Heart right ventricle (tissue), 16 donors: Measurements from ENCODE around the gene GTF2A2. TPM values are rescaled to one million over a fixed set of nuclear protein-coding genes. Genes with fewer than 3 reads are reported as not detected.

ENCODE experiments used
- ATAC-seq, 8 donors: fragments of 200-7000 bp; cut with Tn5 transposase; one replicate each; pipeline ENCODE4 v1.9.1; 2020; ENCODE audit warnings: mild to moderate bottlenecking in 8 of 8, moderate library complexity in 8 of 8, moderate number of reproducible peaks in 1 of 8
- DNase-seq, 2 donors: peaks; one replicate each; pipeline ENCODE4 v3.0.0-alpha.2; 2020
- H3K27ac ChIP-seq, 10 donors: fragments of 200-600 bp; sonication (generic) in 2 of 10; one replicate each; pipeline versions ENCODE4 v1.5.0 to v1.8.0; 2020 to 2022; ENCODE audit warnings: mild to moderate bottlenecking in 3 of 10
- H3K27me3 ChIP-seq, 7 donors: fragments of 200-600 bp; one replicate each; pipeline ENCODE4 v1.8.0; 2021 to 2022; ENCODE audit warnings: mild to moderate bottlenecking in 2 of 7
- H3K36me3 ChIP-seq, 9 donors: fragments of 200-600 bp; sonication (generic) in 1 of 9; one replicate each; pipeline versions ENCODE4 v1.5.0 to v1.8.0; 2020 to 2022; ENCODE audit warnings: mild to moderate bottlenecking in 2 of 9
- H3K4me1 ChIP-seq, 9 donors: fragments of 200-600 bp; sonication (generic) in 1 of 9; one replicate each; pipeline versions ENCODE4 v1.5.0 to v1.8.0; 2020 to 2022; ENCODE audit warnings: mild to moderate bottlenecking in 4 of 9
- H3K4me3 ChIP-seq, 10 donors: fragments of 200-600 bp; sonication (generic) in 2 of 10; one replicate each; pipeline versions ENCODE4 v1.5.0 to v1.8.0; 2020 to 2022; ENCODE audit warnings: mild to moderate bottlenecking in 7 of 10, moderate library complexity in 2 of 10
- H3K9me3 ChIP-seq, 11 donors: fragments of 200-600 bp in 10 of 11; sonication (generic) in 2 of 11; one replicate each; pipeline versions ENCODE4 v1.5.0 to v1.8.0; 2013 to 2022; ENCODE audit warnings: mild to moderate bottlenecking in 2 of 11, control low read depth in 1 of 11, moderate library complexity in 1 of 11
- CTCF ChIP-seq, 9 donors: fragments of 200-600 bp; sonication (generic) in 2 of 9; IDR thresholded peaks; one replicate each; pipeline versions ENCODE4 v1.5.0 to v1.8.0; 2021 to 2022; ENCODE audit warnings: antibody characterized with exemption in 9 of 9, mild to moderate bottlenecking in 5 of 9, moderate library complexity in 1 of 9
- WGBS, 2 donors: extraction: QIAGEN DNeasy Blood & Tissue Kit; methylation state at CpG; one replicate each; pipeline ENCODE4 v1.1.7; 2013; ENCODE audit warnings: inconsistent platforms in 1 of 2; 5-methylcytosine and 5-hydroxymethylcytosine counted together
- intact Hi-C, 10 donors: fragments of 100-400 bp; cut with DNase I; formaldehyde crosslinking; loops; one replicate each; pipeline versions ENCODE4 v1.11.1 to v1.14.2; 2022
- polyA plus RNA-seq, 2 donors: library from polyadenylated mRNA; stranded (reverse); fragments of 200-250 nt; gene quantifications; one replicate each; pipeline ENCODE4 v1.2.3, GENCODE V29; 2013
- total RNA-seq, 10 donors: library from RNA; stranded (reverse); fragmentation: NEBNext Ultra II Directional in 3 of 10; extraction: Animal tissue kit (Norgen Biotek cat#: 25700) in 3 of 10; gene quantifications; one replicate each; pipeline versions ENCODE4 v1.2.1 to v1.2.4, GENCODE V29; 2021 to 2023
- donor health status: Arrhythmogenic right ventricular cardiomyopathy.
- donor health status: ischemic (EF 13 %, LVEDD 7.1; RV severe dilation, severe dysfunction).
- donor health status: healthy with polysubstance abuse.
- donor health status: DM: no; HTN: yes; CAD: no.
- donor health status: DM: no; HTN: no; CAD: no.
- donor health status: ischemic (EF 25% LVEDD 6.9; RV normal size, moderate dysfunction).
- donor health status: ischemic (EF 25% LVEDD 5.7; RV mildly dilated, moderate dysfunction).
- donor health status: healthy.
- donor health status: DM: yes; HTN: yes; CAD: no.
- donor health status: Ischemic cardiomyopathy.
- donor health status: ischemic (EF 35%, LVEDD 5.7; RV mildly dilated, moderate dysfunction).
- donor health status: nonischemic (EF 11% LVEDD 7.7; RV severe dilation, severe dysfunction).
- donor health status: DM: yes; HTN: yes; CAD: no.
- donor health status: PGD.
- donor health status: ischemic (EF 29% LVEDD 5.4; RV normal size, mild dysfunction).
- donor health status: nonischemic (EF 23%, LVEDD 6.1; RV moderate dilation, normal function).

The GTF2A2 gene
- total and polyA plus RNA-seq, 12 donors = 56.9 to 150 (median 126) TPM

- peak overlapping the region; percentile 95 to 99 (median 98) for H3K27ac ChIP-seq
- peaks cover 0 to 61% (median 38%) of the 10 kb centered on the region in 9 donors for H3K4me1 ChIP-seq
- no peaks in the 10 kb centered on the region for H3K9me3 ChIP-seq
- WGBS, 2 donors = 0 to 1% methylated on average over 15 of the region's 15 CpGs
- no peaks in the 10 kb centered on the region for H3K27me3 ChIP-seq
- ATAC-seq = no peak
- TF ChIP-seq CTCF (IDR thresholded peaks at IDR 0.05) = no peak
- H3K36me3 ChIP-seq = peaks cover 0 to 17% (median 0%) of the 10 kb centered on the region in 9 donors
- H3K4me3 ChIP-seq = peak overlapping the region; percentile 72 to 99 (median 90)
- peak in 1 of 2 donors; percentile 14 for DNase-seq
- intact Hi-C loops = loop anchor here in 1 of 10 donors (2.0 to 10.0 kb wide), 2 partner anchors 32 to 756 kb away; partner anchors contain the start of gene GTF2A2
Observed at GRCh38 chr15:59688423-59688781, 31.1 kb upstream of the GTF2A2 start.

- Histone ChIP-seq H3K9me3 (no peaks in the 10 kb centered on the region), H3K27me3 (no peaks in the 10 kb centered on the region), H3K4me1 (peaks cover 0 to 61% (median 38%) of the 10 kb centered on the region in 9 donors), H3K27ac (peak overlapping the region in 9 of 10 donors; percentile 95 to 99 (median 99)), H3K36me3 (peaks cover 0 to 23% (median 0%) of the 10 kb centered on the region in 9 donors), H3K4me3 (peak overlapping the region; percentile 72 to 99 (median 90))
- intact Hi-C loops = loop anchor here in 1 of 10 donors (2.0 to 10.0 kb wide), 2 partner anchors 31 to 757 kb away; partner anchors contain the start of gene GTF2A2
- 13 to 14% methylated on average over 5 of the region's 5 CpGs for WGBS, 2 donors
- no peak for TF ChIP-seq CTCF (IDR thresholded peaks at IDR 0.05)
- DNase-seq = no peak
- no peak for ATAC-seq
Observed at GRCh38 chr15:59687836-59688235, 30.5 kb upstream of the GTF2A2 start.

- H3K4me1 ChIP-seq = peaks cover 0 to 61% (median 38%) of the 10 kb centered on the region in 9 donors
- no peaks in the 10 kb centered on the region for H3K9me3 ChIP-seq
- H3K36me3 ChIP-seq = peaks cover 0 to 37% (median 7%) of the 10 kb centered on the region in 9 donors
- ATAC-seq (no peak), DNase-seq (no peak)
- peak overlapping the region in 5 of 10 donors; percentile 4 to 99 (median 15) for H3K27ac ChIP-seq
- H3K27me3 ChIP-seq = no peaks in the 10 kb centered on the region
- peak overlapping the region in 1 of 10 donors; percentile 95 for H3K4me3 ChIP-seq
- 77 to 81% methylated on average over 7 of the region's 7 CpGs for WGBS, 2 donors
- TF ChIP-seq CTCF (IDR thresholded peaks at IDR 0.05) = no peak
- intact Hi-C loops = loop anchor here in 1 of 10 donors (10.0 kb wide), 1 partner anchor 758 kb away; no protein-coding TSS in a partner anchor
Observed at GRCh38 chr15:59686389-59686788, 29.1 kb upstream of the GTF2A2 start.

- Histone ChIP-seq H3K4me3 (peak overlapping the region in 1 of 10 donors; percentile 95), H3K27ac (peak overlapping the region in 5 of 10 donors; percentile 4 to 99 (median 17)), H3K36me3 (peaks cover 0 to 42% (median 12%) of the 10 kb centered on the region in 9 donors), H3K4me1 (peaks cover 0 to 55% (median 38%) of the 10 kb centered on the region in 9 donors), H3K27me3 (no peaks in the 10 kb centered on the region), H3K9me3 (no peaks in the 10 kb centered on the region)
- 16 to 37% methylated on average over 1 of the region's 1 CpG for WGBS, 2 donors
- ATAC-seq = no peak
- intact Hi-C loops = loop anchor here in 1 of 10 donors (10.0 kb wide), 1 partner anchor 759 kb away; no protein-coding TSS in a partner anchor
- no peak for TF ChIP-seq CTCF (IDR thresholded peaks at IDR 0.05)
- no peak for DNase-seq
Observed at GRCh38 chr15:59685737-59686297, 28.5 kb upstream of the GTF2A2 start.
